HEK293 (cell line): Measurements from ENCODE around the gene DPRX.
A peak's percentile ranks its signal among the peaks of the same experiment; 100 is the strongest.

Experiments used
- CTCF ChIA-PET: fragments of 350-600 bp; formaldehyde crosslinking; extraction: SDS; loops from one replicate; lab custom pipeline; 2021; ENCODE audit warnings: antibody characterized with exemption; lab: Yijun Ruan, JAX
- POLR2A ChIA-PET: fragments of 300-600 bp; formaldehyde crosslinking; extraction: SDS; loops from one replicate; lab custom pipeline; 2020; ENCODE audit warnings: antibody characterized with exemption, inconsistent platforms; lab: Yijun Ruan, JAX
- H3K27ac ChIP-seq: fragments of 200-500 bp; sonication (Bioruptor generic); 2 replicates; pipeline ENCODE4 v1.5.1; 2014; ENCODE audit warnings: low read depth, low read length, control low read depth, inconsistent platforms; ENCODE audit errors: extremely low read depth
- H3K36me3 ChIP-seq, 2 experiments: fragments of 200-500 bp in 1 of 2; sonication (Bioruptor generic) in 1 of 2; 1 replicate in 1 of 2; 2 replicates in 1 of 2; pipeline ENCODE4 v1.5.1; 2014 to 2017; ENCODE audit warnings: inconsistent platforms in 2 of 2, low read length in 2 of 2; ENCODE audit not compliant: control insufficient read depth in 2 of 2, insufficient read depth in 1 of 2
- H3K4me1 ChIP-seq: fragments of 200-500 bp; sonication (Bioruptor generic); 2 replicates; pipeline ENCODE4 v1.5.1; 2014; ENCODE audit warnings: mild to moderate bottlenecking, low read length, inconsistent platforms; ENCODE audit not compliant: control insufficient read depth, insufficient read depth
- H3K4me3 ChIP-seq: 2 replicates; pipeline ENCODE4 v1.5.1; 2011; ENCODE audit warnings: low read depth, mild to moderate bottlenecking, control low read depth, low read length, moderate library complexity
- H3K9me3 ChIP-seq: fragments of 200-500 bp; sonication (Bioruptor generic); 2 replicates; pipeline ENCODE4 v1.5.1; 2014; ENCODE audit warnings: low read depth, low read length, inconsistent platforms; ENCODE audit not compliant: control insufficient read depth, insufficient read depth
- AEBP2 ChIP-seq: fragments of 450-650 bp; formaldehyde crosslinking; IDR thresholded peaks from 2 replicates; pipeline ENCODE4 v1.5.1; 2016; ENCODE audit warnings: missing biosample characterization, missing genetic modification characterization, borderline replicate concordance
- ELK4 ChIP-seq: IDR thresholded peaks from 2 replicates; pipeline ENCODE4 v1.6.1; 2011; ENCODE audit warnings: mild to moderate bottlenecking, low read depth, low read length, borderline replicate concordance
- INSM2 ChIP-seq: fragments of 450-650 bp; formaldehyde crosslinking; IDR thresholded peaks from 2 replicates; pipeline ENCODE4 v1.5.1; 2016; ENCODE audit warnings: missing biosample characterization, missing genetic modification characterization
- KLF7 ChIP-seq: fragments of 450-650 bp; formaldehyde crosslinking; IDR thresholded peaks from 2 replicates; pipeline ENCODE4 v1.5.1; 2016; ENCODE audit warnings: missing biosample characterization, missing genetic modification characterization, borderline replicate concordance
- PRDM4 ChIP-seq: fragments of 450-650 bp; formaldehyde crosslinking; IDR thresholded peaks from 2 replicates; pipeline ENCODE4 v1.5.1; 2017; ENCODE audit warnings: missing biosample characterization, missing genetic modification characterization
- RBAK ChIP-seq: fragments of 450-650 bp; formaldehyde crosslinking; IDR thresholded peaks from 2 replicates; pipeline ENCODE4 v1.5.1; 2016; ENCODE audit warnings: missing biosample characterization, missing genetic modification characterization
- REPIN1 ChIP-seq: fragments of 450-650 bp; formaldehyde crosslinking; IDR thresholded peaks from 2 replicates; pipeline ENCODE4 v1.5.1; 2017; ENCODE audit warnings: missing biosample characterization, missing genetic modification characterization, low read depth
- ZNF148 ChIP-seq: fragments of 450-650 bp; formaldehyde crosslinking; IDR thresholded peaks from 2 replicates; pipeline ENCODE4 v1.5.0; 2017; ENCODE audit warnings: missing biosample characterization, missing genetic modification characterization, borderline replicate concordance
- ZNF214 ChIP-seq: fragments of 450-650 bp; formaldehyde crosslinking; IDR thresholded peaks from 2 replicates; pipeline ENCODE4 v1.5.1; 2017; ENCODE audit warnings: missing biosample characterization, mild to moderate bottlenecking, missing genetic modification characterization, borderline replicate concordance
- ZNF223 ChIP-seq: fragments of 450-650 bp; formaldehyde crosslinking; IDR thresholded peaks from 2 replicates; pipeline ENCODE4 v1.5.1; 2016; ENCODE audit warnings: missing biosample characterization, missing genetic modification characterization
- ZNF341 ChIP-seq: fragments of 450-650 bp; formaldehyde crosslinking; IDR thresholded peaks from 2 replicates; pipeline ENCODE4; 2016; ENCODE audit warnings: low read depth, missing biosample characterization, missing genetic modification characterization
- ZNF366 ChIP-seq: fragments of 450-650 bp; formaldehyde crosslinking; conservative IDR thresholded peaks from 2 replicates; pipeline ENCODE4 v1.5.1; 2016; ENCODE audit warnings: missing biosample characterization, missing genetic modification characterization
- ZNF416 ChIP-seq: fragments of 450-650 bp; formaldehyde crosslinking; IDR thresholded peaks from 2 replicates; pipeline ENCODE4 v1.5.1; 2016; ENCODE audit warnings: missing biosample characterization, missing genetic modification characterization
- ZNF48 ChIP-seq: fragments of 450-650 bp; formaldehyde crosslinking; IDR thresholded peaks from 2 replicates; pipeline ENCODE4 v1.5.1; 2016; ENCODE audit warnings: missing biosample characterization, missing genetic modification characterization
- ZNF549 ChIP-seq: fragments of 450-650 bp; IDR thresholded peaks from 2 replicates; pipeline ENCODE4 v1.5.1; 2018; ENCODE audit warnings: missing biosample characterization, missing genetic modification characterization, mild to moderate bottlenecking, inconsistent platforms, moderate library complexity
- ZNF555 ChIP-seq: fragments of 450-650 bp; formaldehyde crosslinking; conservative IDR thresholded peaks from 2 replicates; pipeline ENCODE4 v1.5.1; 2017; ENCODE audit warnings: missing biosample characterization, mild to moderate bottlenecking, missing genetic modification characterization, inconsistent platforms
- ZNF621 ChIP-seq: fragments of 450-650 bp; formaldehyde crosslinking; IDR thresholded peaks from 2 replicates; pipeline ENCODE4 v1.5.1; 2017; ENCODE audit warnings: missing biosample characterization, missing genetic modification characterization
- ZNF747 ChIP-seq: fragments of 450-650 bp; formaldehyde crosslinking; IDR thresholded peaks from 2 replicates; pipeline ENCODE4 v1.5.1; 2016; ENCODE audit warnings: missing biosample characterization, missing genetic modification characterization
- ZNF791 ChIP-seq: fragments of 450-650 bp; formaldehyde crosslinking; IDR thresholded peaks from 2 replicates; pipeline ENCODE4 v1.5.1; 2016; ENCODE audit warnings: missing biosample characterization, missing genetic modification characterization

The DPRX gene

GRCh38 chr19:53642381-53643099, 10.7 kb downstream of the DPRX start:
- POLR2A ChIA-PET = no interaction called here
- CTCF ChIA-PET = no interaction called here
- no peaks in the 10 kb centered on the region for H3K36me3 ChIP-seq

GRCh38 chr19:53644061-53644816, 12.4 kb downstream of the DPRX start:
- H3K9me3 ChIP-seq = no peaks in the 10 kb centered on the region
- no peak for TF ChIP-seq ZNF416 (tag by site-specific recombination)
- TF ChIP-seq PRDM4 (tag by site-specific recombination) = no peak
- TF ChIP-seq ZNF621 = no peak
- no peak for TF ChIP-seq ZNF791 (tag by site-specific recombination)
- no peak for TF ChIP-seq ZNF148 (tag by site-specific recombination)
- TF ChIP-seq ZNF747 (tag by site-specific recombination) = no peak
- no peak for TF ChIP-seq ZNF214 (tag by site-specific recombination)
- no peak for TF ChIP-seq KLF7 (tag by site-specific recombination)
- TF ChIP-seq ZNF48 = no peak
- no peak for TF ChIP-seq ZNF549 (tag by site-specific recombination)
- TF ChIP-seq, all 188 proteins: peak for 0
- Histone ChIP-seq H3K36me3 (no peaks in the 10 kb centered on the region), H3K27ac (no peak overlapping the region), H3K4me3 (no peak overlapping the region), H3K4me1 (no peaks in the 10 kb centered on the region)
- POLR2A ChIA-PET = no interaction called here
- CTCF ChIA-PET = no interaction called here

More at GRCh38 chr19:53642381-53643099, 10.7 kb downstream of the DPRX start:
- Histone ChIP-seq H3K4me1 (no peaks in the 10 kb centered on the region), H3K27ac (no peak overlapping the region), H3K4me3 (no peak overlapping the region), H3K9me3 (no peaks in the 10 kb centered on the region)
- TF ChIP-seq ZNF555 (tag by site-specific recombination) (no peak), ZNF366 (0 out of 2 replicates have a peak, but pooled peaks have one; percentile 33), ELK4 (no peak)

- Histone ChIP-seq H3K4me3 (no peak overlapping the region), H3K36me3 (no peaks in the 10 kb centered on the region), H3K27ac (no peak overlapping the region), H3K4me1 (no peaks in the 10 kb centered on the region), H3K9me3 (no peaks in the 10 kb centered on the region; the same call in 1 of the 2 replicates)
- POLR2A ChIA-PET = no interaction called here
- CTCF ChIA-PET = interaction anchor here (0.7 to 1.3 kb wide), 2 partner anchors 147 to 1458 kb away, joined by 3 to 4 read pairs; no protein-coding TSS in a partner anchor
- TF ChIP-seq AEBP2 (tag by site-specific recombination) = no peak
- TF ChIP-seq INSM2 (tag by site-specific recombination) = no peak
- TF ChIP-seq ZNF223 (tag by site-specific recombination) = no peak
- TF ChIP-seq ZNF341 = no peak
- no peak for TF ChIP-seq REPIN1 (tag by site-specific recombination)
- TF ChIP-seq RBAK (tag by site-specific recombination) = no peak
Observed at GRCh38 chr19:53646144-53646543, 14.3 kb downstream of the DPRX start.
